HS-27A (cell line): ENCODE data around the gene IL1RAPL1.

ENCODE experiments used
- DNase-seq: peaks from one replicate; pipeline ENCODE4 v3.0.0-alpha.2; 2012; ENCODE audit warnings: low read depth, missing footprints

IL1RAPL1 gene

DNA sequence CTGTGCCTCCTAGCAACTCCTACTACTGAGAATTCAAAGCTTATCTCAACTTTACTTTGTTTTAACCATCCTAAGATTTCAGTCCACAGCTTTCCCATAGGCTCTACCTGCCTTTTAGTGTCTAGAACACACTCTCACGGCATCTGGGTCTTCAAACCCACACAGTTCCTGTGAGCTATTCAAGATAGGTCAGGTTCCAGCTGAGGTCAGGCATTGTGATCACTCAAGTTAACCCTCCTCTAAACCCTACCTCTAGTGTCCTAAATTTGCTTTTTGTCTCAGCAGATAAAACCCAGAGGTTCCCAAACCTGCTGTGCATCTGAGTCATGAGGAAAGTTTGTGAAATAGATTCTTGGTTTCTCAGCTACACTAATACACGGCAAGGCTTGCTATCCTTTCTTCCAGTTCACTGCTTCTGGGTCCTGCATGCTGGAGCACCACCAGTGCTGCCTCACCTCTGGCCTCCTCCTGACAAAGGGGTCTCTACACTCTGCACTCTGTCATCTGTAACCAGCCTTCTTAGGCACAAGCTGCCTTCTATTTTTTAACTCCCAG is 1303.5 kb downstream of the IL1RAPL1 start:
- no peak for DNase-seq

GRCh38 chrX:29902004-29902403 is 1314.8 kb downstream of the IL1RAPL1 start:
- DNase-seq = no peak

- DNase-seq = no peak
Measured at GRCh38 chrX:29903360-29903759, 1316.1 kb downstream of the IL1RAPL1 start.

DNA sequence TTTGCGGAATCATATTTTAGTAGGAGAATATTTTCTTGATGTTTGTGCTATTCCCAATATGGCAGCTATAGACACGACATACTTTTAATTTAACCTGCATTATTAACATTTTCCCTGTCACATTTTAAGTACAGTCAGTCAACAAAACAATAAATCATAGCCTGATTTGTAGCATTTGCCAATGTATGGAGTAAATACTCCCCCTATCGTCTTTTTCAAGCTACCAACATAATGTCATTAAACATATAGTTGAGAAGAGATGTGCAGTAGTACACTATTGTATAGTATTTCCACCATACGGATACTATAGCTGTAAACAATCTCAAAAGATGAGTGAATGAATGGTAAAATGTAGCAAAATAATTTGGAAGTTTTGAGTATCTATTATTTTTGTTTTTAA is 1324.4 kb downstream of the IL1RAPL1 start:
- DNase-seq = no peak

- no peak for DNase-seq
Measured at GRCh38 chrX:29913647-29914046, 1326.4 kb downstream of the IL1RAPL1 start.

DNA sequence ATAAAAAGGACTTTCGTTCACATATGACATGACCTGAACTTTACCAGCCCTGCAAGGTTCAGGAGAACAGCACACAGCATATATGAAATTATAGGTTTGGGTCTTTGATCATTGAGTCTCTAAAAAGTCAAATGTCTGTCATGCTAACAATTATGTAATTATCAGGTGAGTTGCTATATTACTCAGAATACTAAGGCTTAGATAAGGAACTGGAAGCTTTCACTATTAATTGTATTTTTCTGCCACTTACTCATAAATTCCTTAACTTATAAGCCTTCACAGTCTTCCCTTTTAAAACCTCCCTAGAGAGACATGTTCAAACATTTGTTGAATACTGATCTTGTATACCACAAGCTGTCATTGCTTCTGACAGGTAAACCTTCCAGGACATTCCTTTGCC is 1335.4 kb downstream of the IL1RAPL1 start:
- no peak for DNase-seq

DNA sequence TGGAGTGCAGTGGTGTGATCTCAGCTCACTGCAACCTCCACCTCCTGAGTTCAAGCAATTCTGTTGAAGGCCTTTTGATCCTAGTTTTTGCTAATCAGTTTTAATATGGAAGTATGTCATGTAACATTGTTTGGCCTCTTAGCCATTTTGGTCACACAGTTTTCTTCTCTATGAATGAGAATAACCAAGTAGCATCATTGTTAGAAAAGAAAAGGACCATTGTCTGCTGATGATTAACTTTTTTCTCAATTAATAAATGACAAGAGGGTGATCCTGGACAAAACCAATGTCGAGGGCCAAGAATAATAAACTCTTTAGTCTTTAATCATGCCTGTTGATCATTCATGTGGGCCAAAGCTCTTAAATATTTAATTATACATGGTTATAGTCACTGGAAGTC is 1338.8 kb downstream of the IL1RAPL1 start:
- DNase-seq = no peak

DNA sequence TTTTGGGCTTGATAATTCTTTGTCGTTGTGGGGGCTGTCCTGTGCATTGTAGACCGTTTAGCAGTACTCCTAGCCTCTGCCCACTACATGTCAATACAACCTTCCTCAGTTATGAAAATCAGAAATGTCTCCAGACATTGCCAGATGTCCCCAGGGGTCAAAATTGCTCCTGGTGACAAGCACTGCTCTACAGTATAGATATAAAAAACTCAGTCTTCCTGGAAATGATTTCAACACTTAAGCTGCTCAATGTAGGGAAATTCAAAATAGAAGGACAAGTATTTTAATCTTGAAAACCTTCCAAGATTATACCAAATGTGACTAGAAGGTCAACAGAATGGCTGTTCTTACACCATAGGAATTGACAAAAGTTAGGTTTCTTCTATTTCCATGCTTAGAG is 1339.4 kb downstream of the IL1RAPL1 start:
- no peak for DNase-seq

- no peak for DNase-seq
Measured at GRCh38 chrX:29935455-29935854, 1348.2 kb downstream of the IL1RAPL1 start.

DNA sequence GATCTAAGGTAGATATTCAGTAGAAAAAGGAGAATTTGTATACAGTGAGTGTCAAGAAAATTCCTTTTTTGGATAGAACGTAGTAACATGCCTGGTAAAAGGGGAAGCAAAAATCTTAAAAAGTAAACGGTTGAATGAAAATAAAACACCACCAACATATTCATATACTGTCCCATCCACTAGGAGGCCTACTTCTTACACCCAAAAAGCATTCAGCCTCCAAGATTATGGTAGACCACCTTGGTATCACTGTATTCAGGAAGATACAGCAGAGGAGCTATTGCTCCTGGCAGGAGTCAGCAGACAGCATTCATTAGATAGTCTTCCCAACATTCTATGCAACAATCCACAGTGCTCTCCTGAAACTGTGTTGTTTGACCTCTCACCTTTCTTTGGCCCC is 1353.5 kb downstream of the IL1RAPL1 start:
- DNase-seq = no peak

DNA sequence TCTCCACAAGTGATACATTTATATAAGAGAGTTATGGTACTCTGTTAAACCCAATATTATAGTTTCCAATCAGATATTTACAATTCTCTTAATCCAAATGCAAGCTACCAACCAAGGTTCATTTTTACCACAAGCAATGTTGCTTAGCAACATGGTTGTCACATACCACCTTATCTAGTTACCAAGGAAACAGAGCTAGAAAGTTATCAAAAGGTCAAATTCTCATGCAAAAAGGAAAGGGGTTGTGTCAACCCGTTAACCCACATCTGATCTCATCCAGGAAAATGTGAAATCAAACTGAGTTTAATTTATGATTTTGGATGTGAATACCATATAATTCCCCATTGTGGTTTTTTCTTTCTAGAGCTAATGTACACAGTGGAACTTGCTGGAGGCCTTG is 1354.0 kb downstream of the IL1RAPL1 start:
- DNase-seq = no peak

DNA sequence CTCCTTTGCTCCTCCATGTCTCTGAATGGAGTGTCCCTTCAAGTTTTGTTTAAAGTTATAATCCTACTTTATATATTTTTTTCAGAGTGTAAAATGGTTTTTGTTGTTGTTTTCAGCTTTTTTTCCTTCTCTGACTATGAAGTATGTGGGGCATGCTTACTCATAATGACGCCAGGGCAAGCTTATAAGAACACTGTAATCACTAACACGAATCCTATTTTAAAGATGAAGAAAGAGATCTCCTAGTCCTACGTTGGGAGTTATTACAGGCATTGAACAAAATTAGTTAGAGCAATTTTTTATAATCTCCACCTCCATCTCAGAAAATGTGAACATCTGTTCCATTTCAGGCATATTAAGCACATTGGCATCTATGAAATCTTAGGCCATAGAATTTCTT is 1360.0 kb downstream of the IL1RAPL1 start:
- DNase-seq = no peak

DNA sequence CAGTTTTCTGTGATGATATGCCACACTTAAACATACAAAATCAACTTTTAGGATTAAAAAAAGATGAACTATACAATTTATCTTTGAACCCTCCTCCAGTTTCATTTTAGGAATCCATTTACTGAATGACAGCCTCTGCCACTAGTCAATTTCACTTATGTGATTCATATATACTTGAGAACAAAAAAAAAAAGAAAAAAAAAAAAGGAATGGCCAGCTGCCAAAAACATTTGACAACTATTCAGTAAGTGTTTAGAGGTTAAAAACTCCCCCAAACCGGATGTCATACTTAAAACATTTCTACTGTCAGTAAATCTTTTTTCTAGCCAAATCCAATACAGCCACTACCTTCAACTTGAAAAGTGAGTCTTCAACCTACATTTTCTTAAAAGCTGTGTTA is 1361.4 kb downstream of the IL1RAPL1 start:
- peak; percentile 24 for DNase-seq

- DNase-seq = no peak
Measured at GRCh38 chrX:29952016-29952415, 1364.8 kb downstream of the IL1RAPL1 start.

- DNase-seq = no peak
Measured at GRCh38 chrX:29962061-29962460, 1374.8 kb downstream of the IL1RAPL1 start.

GRCh38 chrX:29965634-29966033 is 1378.4 kb downstream of the IL1RAPL1 start:
- no peak for DNase-seq

GRCh38 chrX:29992083-29992482 is 1404.8 kb downstream of the IL1RAPL1 start:
- DNase-seq = no peak

DNA sequence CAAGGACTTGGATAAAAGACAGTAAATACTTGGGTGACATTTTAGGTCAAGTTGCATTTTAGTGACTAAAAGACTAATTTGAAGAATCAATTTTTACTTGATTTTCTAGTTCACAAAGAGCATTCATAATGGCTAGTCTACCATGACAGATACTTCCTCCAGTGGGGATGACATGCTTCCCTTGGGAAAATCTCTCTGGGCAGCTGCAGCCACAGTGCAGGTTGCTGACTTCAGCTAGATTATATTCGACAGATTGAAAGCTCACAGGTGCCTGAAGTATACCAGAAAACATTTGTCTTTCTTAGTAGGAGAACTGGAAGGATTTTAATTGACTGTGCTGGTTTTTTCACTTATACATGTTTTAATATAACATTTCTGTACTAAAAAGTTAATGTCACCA is 1418.6 kb downstream of the IL1RAPL1 start:
- DNase-seq = no peak
